ENCODE results near the gene LRRC4.

The LRRC4 gene

GRCh38 chr7:128027485-128027980 is 3.7 kb downstream of the LRRC4 start:
- H3K36me3 ChIP-seq (ENCODE audit: control insufficient read depth in 4 of 4, insufficient read depth in 4 of 4, low read length in 3 of 4): peaks cover 3 to 30% (median 11%) of the 10 kb centered on the region in 4 experiments
- no peak overlapping the region for H3K27ac ChIP-seq (ENCODE audit: insufficient read depth in 1 of 2, low read depth in 1 of 2, low read length in 2 of 2, poor library complexity in 1 of 2, severe bottlenecking in 2 of 2)
- H3K9me3 ChIP-seq (ENCODE audit: control extremely low read depth in 1 of 5, control insufficient read depth in 4 of 5, insufficient read depth in 2 of 5, low read depth in 1 of 5, low read length in 4 of 5): no peaks in the 10 kb centered on the region
- WGBS (ENCODE audit: insufficient coverage): 57% methylated on average over 2 of the region's 4 CpGs
- ChIA-PET POLR2A (interaction anchor here (0.6 to 0.9 kb wide), 2 partner anchors 10 to 1118 kb away, joined by 3 read pairs; no protein-coding TSS in a partner anchor), CTCF (interaction anchor here (0.9 to 1.2 kb wide), 2 partner anchors 181 to 319 kb away, joined by 3 read pairs; no protein-coding TSS in a partner anchor)
- H3K4me1 ChIP-seq (ENCODE audit: control extremely low read depth in 1 of 4, control insufficient read depth in 4 of 4, insufficient read depth in 4 of 4, low read length in 3 of 4): peaks cover 4 to 31% (median 18%) of the 10 kb centered on the region in 4 experiments
- peak in 1 of 3 donors; percentile 42 for DNase-seq
- peaks cover 0 to 32% (median 0%) of the 10 kb centered on the region in 5 experiments for H3K27me3 ChIP-seq (replicated peaks in 2 of 5; ENCODE audit: control insufficient read depth in 4 of 5, insufficient read depth in 5 of 5, low read length in 4 of 5)
- no peak overlapping the region for H3K4me3 ChIP-seq (ENCODE audit: control insufficient read depth in 1 of 7, extremely low read depth in 1 of 7, insufficient read depth in 4 of 7, low read depth in 2 of 7, low read length in 6 of 7)

- peaks cover 3 to 30% (median 11%) of the 10 kb centered on the region in 4 experiments for H3K36me3 ChIP-seq (ENCODE audit: control insufficient read depth in 4 of 4, insufficient read depth in 4 of 4, low read length in 3 of 4)
- no peak overlapping the region for H3K27ac ChIP-seq (ENCODE audit: insufficient read depth in 1 of 2, low read depth in 1 of 2, low read length in 2 of 2, poor library complexity in 1 of 2, severe bottlenecking in 2 of 2)
- no peak for DNase-seq
- POLR2A ChIA-PET: no interaction called here
- H3K27me3 ChIP-seq (replicated peaks in 2 of 5; ENCODE audit: control insufficient read depth in 4 of 5, insufficient read depth in 5 of 5, low read length in 4 of 5): peaks cover 0 to 26% (median 0%) of the 10 kb centered on the region in 5 experiments
- CTCF ChIA-PET: interaction anchor here (0.6 to 1.2 kb wide), 3 partner anchors 182 to 322 kb away, joined by 3 read pairs; no protein-coding TSS in a partner anchor
- peak overlapping the region in 1 of 7 experiments; percentile 2 for H3K4me3 ChIP-seq (ENCODE audit: control insufficient read depth in 1 of 7, extremely low read depth in 1 of 7, insufficient read depth in 4 of 7, low read depth in 2 of 7, low read length in 6 of 7)
- no peaks in the 10 kb centered on the region for H3K9me3 ChIP-seq (ENCODE audit: control extremely low read depth in 1 of 5, control insufficient read depth in 4 of 5, insufficient read depth in 2 of 5, low read depth in 1 of 5, low read length in 4 of 5)
- WGBS (ENCODE audit: insufficient coverage): 60% methylated on average over 1 of the region's 2 CpGs
- peaks cover 4 to 24% (median 10%) of the 10 kb centered on the region in 4 experiments for H3K4me1 ChIP-seq (ENCODE audit: control extremely low read depth in 1 of 4, control insufficient read depth in 4 of 4, insufficient read depth in 4 of 4, low read length in 3 of 4)
These were observed 4.7 kb downstream of the LRRC4 start for GRCh38 chr7:128026551-128026950.

GRCh38 chr7:128025819-128026218 is 5.4 kb downstream of the LRRC4 start:
- Histone ChIP-seq H3K4me1 (ENCODE audit: control extremely low read depth in 1 of 4, control insufficient read depth in 4 of 4, insufficient read depth in 4 of 4, low read length in 3 of 4) (peaks cover 4 to 19% (median 6%) of the 10 kb centered on the region in 4 experiments), H3K9me3 (ENCODE audit: control extremely low read depth in 1 of 5, control insufficient read depth in 4 of 5, insufficient read depth in 2 of 5, low read depth in 1 of 5, low read length in 4 of 5) (no peaks in the 10 kb centered on the region), H3K36me3 (ENCODE audit: control insufficient read depth in 4 of 4, insufficient read depth in 4 of 4, low read length in 3 of 4) (peaks cover 7 to 32% (median 11%) of the 10 kb centered on the region in 4 experiments), H3K27me3 (replicated peaks in 2 of 5; ENCODE audit: control insufficient read depth in 4 of 5, insufficient read depth in 5 of 5, low read length in 4 of 5) (peaks cover 0 to 21% (median 0%) of the 10 kb centered on the region in 5 experiments), H3K27ac (ENCODE audit: insufficient read depth in 1 of 2, low read depth in 1 of 2, low read length in 2 of 2, poor library complexity in 1 of 2, severe bottlenecking in 2 of 2) (no peak overlapping the region), H3K4me3 (ENCODE audit: control insufficient read depth in 1 of 7, extremely low read depth in 1 of 7, insufficient read depth in 4 of 7, low read depth in 2 of 7, low read length in 6 of 7) (no peak overlapping the region)
- POLR2A ChIA-PET: no interaction called here
- no peak for DNase-seq
- CTCF ChIA-PET: interaction anchor here (0.6 to 1.1 kb wide), 2 partner anchors 318 to 321 kb away, joined by 3 read pairs; no protein-coding TSS in a partner anchor
- 64% methylated on average over 2 of the region's 2 CpGs for WGBS (ENCODE audit: insufficient coverage)

GRCh38 chr7:128025380-128025779 is 5.9 kb downstream of the LRRC4 start:
- no peak for DNase-seq
- ChIA-PET CTCF (interaction anchor here (1.1 to 1.2 kb wide), 2 partner anchors 9 to 317 kb away, joined by 3 read pairs; no protein-coding TSS in a partner anchor), POLR2A (no interaction called here)
- H3K27ac ChIP-seq (ENCODE audit: insufficient read depth in 1 of 2, low read depth in 1 of 2, low read length in 2 of 2, poor library complexity in 1 of 2, severe bottlenecking in 2 of 2): no peak overlapping the region
- H3K36me3 ChIP-seq (ENCODE audit: control insufficient read depth in 4 of 4, insufficient read depth in 4 of 4, low read length in 3 of 4): peaks cover 7 to 36% (median 11%) of the 10 kb centered on the region in 4 experiments
- no peak overlapping the region for H3K4me3 ChIP-seq (ENCODE audit: control insufficient read depth in 1 of 7, extremely low read depth in 1 of 7, insufficient read depth in 4 of 7, low read depth in 2 of 7, low read length in 6 of 7)
- peaks cover 0 to 16% (median 0%) of the 10 kb centered on the region in 5 experiments for H3K27me3 ChIP-seq (replicated peaks in 2 of 5; ENCODE audit: control insufficient read depth in 4 of 5, insufficient read depth in 5 of 5, low read length in 4 of 5)
- WGBS (ENCODE audit: insufficient coverage): 96% methylated on average over 6 of the region's 6 CpGs
- H3K4me1 ChIP-seq (ENCODE audit: control extremely low read depth in 1 of 4, control insufficient read depth in 4 of 4, insufficient read depth in 4 of 4, low read length in 3 of 4): peaks cover 2 to 15% (median 3%) of the 10 kb centered on the region in 4 experiments
- no peaks in the 10 kb centered on the region for H3K9me3 ChIP-seq (ENCODE audit: control extremely low read depth in 1 of 5, control insufficient read depth in 4 of 5, insufficient read depth in 2 of 5, low read depth in 1 of 5, low read length in 4 of 5)

GRCh38 chr7:128024151-128024550 is 7.1 kb downstream of the LRRC4 start:
- H3K36me3 ChIP-seq (ENCODE audit: control insufficient read depth in 4 of 4, insufficient read depth in 4 of 4, low read length in 3 of 4): peaks cover 5 to 35% (median 7%) of the 10 kb centered on the region in 4 experiments
- H3K27ac ChIP-seq (ENCODE audit: insufficient read depth in 1 of 2, low read depth in 1 of 2, low read length in 2 of 2, poor library complexity in 1 of 2, severe bottlenecking in 2 of 2): no peak overlapping the region
- no peak overlapping the region for H3K4me3 ChIP-seq (ENCODE audit: control insufficient read depth in 1 of 7, extremely low read depth in 1 of 7, insufficient read depth in 4 of 7, low read depth in 2 of 7, low read length in 6 of 7)
- peaks cover 0 to 15% (median 2%) of the 10 kb centered on the region in 4 experiments for H3K4me1 ChIP-seq (ENCODE audit: control extremely low read depth in 1 of 4, control insufficient read depth in 4 of 4, insufficient read depth in 4 of 4, low read length in 3 of 4)
- no peak for DNase-seq
- H3K27me3 ChIP-seq (replicated peaks in 2 of 5; ENCODE audit: control insufficient read depth in 4 of 5, insufficient read depth in 5 of 5, low read length in 4 of 5): peaks cover 0 to 4% (median 0%) of the 10 kb centered on the region in 5 experiments
- ChIA-PET POLR2A (no interaction called here), CTCF (interaction anchor here (1.2 kb wide), 1 partner anchor 8 kb away, joined by 3 read pairs; no protein-coding TSS in a partner anchor)
- H3K9me3 ChIP-seq (ENCODE audit: control extremely low read depth in 1 of 5, control insufficient read depth in 4 of 5, insufficient read depth in 2 of 5, low read depth in 1 of 5, low read length in 4 of 5): no peaks in the 10 kb centered on the region
- no CpG with 5 or more reads among the region's 3 CpGs for WGBS (ENCODE audit: insufficient coverage)

GRCh38 chr7:128022631-128023532 is 8.4 kb downstream of the LRRC4 start:
- Histone ChIP-seq H3K4me3 (ENCODE audit: control insufficient read depth in 1 of 7, extremely low read depth in 1 of 7, insufficient read depth in 4 of 7, low read depth in 2 of 7, low read length in 6 of 7) (no peak overlapping the region), H3K36me3 (ENCODE audit: control insufficient read depth in 4 of 4, insufficient read depth in 4 of 4, low read length in 3 of 4) (peaks cover 0 to 27% (median 6%) of the 10 kb centered on the region in 4 experiments), H3K27ac (ENCODE audit: insufficient read depth in 1 of 2, low read depth in 1 of 2, low read length in 2 of 2, poor library complexity in 1 of 2, severe bottlenecking in 2 of 2) (no peak overlapping the region), H3K27me3 (replicated peaks in 2 of 5; ENCODE audit: control insufficient read depth in 4 of 5, insufficient read depth in 5 of 5, low read length in 4 of 5) (no peaks in the 10 kb centered on the region), H3K4me1 (ENCODE audit: control extremely low read depth in 1 of 4, control insufficient read depth in 4 of 4, insufficient read depth in 4 of 4, low read length in 3 of 4) (peaks cover 0 to 15% (median 2%) of the 10 kb centered on the region in 4 experiments), H3K9me3 (ENCODE audit: control extremely low read depth in 1 of 5, control insufficient read depth in 4 of 5, insufficient read depth in 2 of 5, low read depth in 1 of 5, low read length in 4 of 5) (no peaks in the 10 kb centered on the region)
- no peak for DNase-seq
- ChIA-PET CTCF (interaction anchor here (1.4 to 1.5 kb wide), 2 partner anchors 12 to 15 kb away, joined by 3 to 5 read pairs; no protein-coding TSS in a partner anchor), POLR2A (no interaction called here)
- WGBS (ENCODE audit: insufficient coverage): 100% methylated on average over 2 of the region's 6 CpGs

All from common myeloid progenitor, CD34-positive (primary cell).